Mucosa of rectum (tissue), 2 donors: ENCODE results near the gene ZNF506.
"Not testable (repeated sequence)": the region's sequence is repeated elsewhere in the genome, so short reads cannot be mapped to it uniquely, and the experiment has no call there.

ENCODE experiments used
- H3K27ac ChIP-seq, 2 donors: one replicate each; pipeline ENCODE4 v1.7.0; 2013; ENCODE audit warnings: inconsistent platforms in 2 of 2, low read depth in 2 of 2, low read length in 2 of 2
- H3K27me3 ChIP-seq, 2 donors: one replicate each; pipeline ENCODE4 v1.7.0; 2013; ENCODE audit warnings: low read length in 2 of 2; ENCODE audit not compliant: control insufficient read depth in 2 of 2, insufficient read depth in 2 of 2
- H3K36me3 ChIP-seq, 2 donors: one replicate each; pipeline ENCODE4 v1.7.0; 2013; ENCODE audit warnings: low read length in 2 of 2; ENCODE audit not compliant: control insufficient read depth in 2 of 2, insufficient read depth in 2 of 2
- H3K4me1 ChIP-seq, 2 donors: one replicate each; pipeline ENCODE4 v1.7.0; 2013; ENCODE audit warnings: low read length in 2 of 2, mild to moderate bottlenecking in 1 of 2; ENCODE audit not compliant: control insufficient read depth in 2 of 2, insufficient read depth in 2 of 2
- H3K4me3 ChIP-seq, 2 donors: one replicate each; pipeline ENCODE4 v1.7.0; 2013; ENCODE audit warnings: low read length in 2 of 2
- H3K9ac ChIP-seq, 2 donors: one replicate each; pipeline ENCODE4 v1.7.0; 2013; ENCODE audit warnings: low read length in 2 of 2, low read depth in 1 of 2, mild to moderate bottlenecking in 1 of 2
- H3K9me3 ChIP-seq, 2 donors: one replicate each; pipeline ENCODE4 v1.7.0; 2013; ENCODE audit warnings: low read length in 2 of 2; ENCODE audit not compliant: control insufficient read depth in 2 of 2
- donor health status: healthy.
- donor health status: Normal muscosa, but diverticular disease.

ZNF506 gene

GRCh38 chr19:19746286-19747213 is 75.0 kb downstream of the ZNF506 start:
- Histone ChIP-seq H3K36me3 (no peaks in the 10 kb centered on the region), H3K4me3 (no peak overlapping the region), H3K27me3 (no peaks in the 10 kb centered on the region), H3K9me3 (no peaks in the 10 kb centered on the region), H3K9ac (no peak overlapping the region), H3K4me1 (no peaks in the 10 kb centered on the region), H3K27ac (no peak overlapping the region)

- Histone ChIP-seq H3K9me3 (no peaks in the 10 kb centered on the region), H3K36me3 (no peaks in the 10 kb centered on the region), H3K4me3 (no peak overlapping the region), H3K9ac (no peak overlapping the region), H3K4me1 (no peaks in the 10 kb centered on the region), H3K27ac (no peak overlapping the region), H3K27me3 (no peaks in the 10 kb centered on the region)
These were observed 75.9 kb downstream of the ZNF506 start for GRCh38 chr19:19745496-19746285.

- no peak overlapping the region for H3K27ac ChIP-seq
- H3K4me3 ChIP-seq = no peak overlapping the region
- H3K9ac ChIP-seq = no peak overlapping the region
- no peaks in the 10 kb centered on the region for H3K27me3 ChIP-seq
- H3K36me3 ChIP-seq = no peaks in the 10 kb centered on the region
- H3K4me1 ChIP-seq = no peaks in the 10 kb centered on the region
- H3K9me3 ChIP-seq = no peaks in the 10 kb centered on the region
These were observed 76.9 kb downstream of the ZNF506 start for GRCh38 chr19:19744641-19745040.

- H3K9ac ChIP-seq, H3K9me3 ChIP-seq, H3K4me1 ChIP-seq, H3K4me3 ChIP-seq, H3K27ac ChIP-seq, H3K27me3 ChIP-seq, H3K36me3 ChIP-seq: not testable (repeated sequence)
These were observed 77.6 kb downstream of the ZNF506 start for GRCh38 chr19:19743921-19744320.

- Histone ChIP-seq H3K27ac (no peak overlapping the region), H3K36me3 (no peaks in the 10 kb centered on the region), H3K9ac (no peak overlapping the region), H3K27me3 (no peaks in the 10 kb centered on the region), H3K4me3 (no peak overlapping the region), H3K4me1 (no peaks in the 10 kb centered on the region), H3K9me3 (no peaks in the 10 kb centered on the region)
These were observed 78.4 kb downstream of the ZNF506 start for GRCh38 chr19:19743176-19743575.

GRCh38 chr19:19742773-19743172 is 78.8 kb downstream of the ZNF506 start:
- Histone ChIP-seq H3K9me3 (no peaks in the 10 kb centered on the region), H3K27me3 (no peaks in the 10 kb centered on the region), H3K4me3 (no peak overlapping the region), H3K27ac (no peak overlapping the region), H3K4me1 (no peaks in the 10 kb centered on the region), H3K9ac (no peak overlapping the region), H3K36me3 (no peaks in the 10 kb centered on the region)
